GM18867 (cell line): Measurements from ENCODE around the gene LILRB2.
"Not testable (repeated sequence)": the region's sequence is repeated elsewhere in the genome, so short reads cannot be mapped to it uniquely, and the experiment has no call there.

ENCODE experiments used
- ATAC-seq: cut with Tn5 transposase; IDR thresholded peaks from one replicate; pipeline ENCODE4 v1.9.1; 2021; ENCODE audit warnings: mild to moderate bottlenecking, moderate library complexity; ENCODE audit not compliant: unreplicated experiment

The LILRB2 gene

GRCh38 chr19:54275951-54276350 is 5.0 kb downstream of the LILRB2 start:
- no peak for ATAC-seq

DNA sequence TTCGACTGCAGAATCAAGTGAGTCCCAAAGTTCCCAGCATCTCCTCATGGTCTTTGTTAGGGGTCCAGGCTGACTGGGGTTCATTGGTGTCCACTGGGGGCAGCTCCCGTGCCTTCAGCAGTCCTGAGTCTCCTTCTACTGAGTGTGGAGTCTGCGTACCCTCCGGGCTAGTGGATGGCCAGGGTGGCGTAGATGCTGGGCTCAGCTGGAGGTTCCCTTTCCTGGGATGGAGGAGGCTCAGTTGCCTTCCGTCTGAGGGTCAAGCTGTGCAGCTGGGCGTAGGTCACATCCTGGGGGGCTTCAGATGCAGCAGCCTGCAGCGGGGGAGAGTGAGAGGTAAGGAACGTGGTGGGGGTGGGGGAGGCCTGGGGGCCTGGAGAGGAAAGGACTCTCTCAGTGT is 6.4 kb downstream of the LILRB2 start:
- ATAC-seq, result not testable (repeated sequence)

DNA sequence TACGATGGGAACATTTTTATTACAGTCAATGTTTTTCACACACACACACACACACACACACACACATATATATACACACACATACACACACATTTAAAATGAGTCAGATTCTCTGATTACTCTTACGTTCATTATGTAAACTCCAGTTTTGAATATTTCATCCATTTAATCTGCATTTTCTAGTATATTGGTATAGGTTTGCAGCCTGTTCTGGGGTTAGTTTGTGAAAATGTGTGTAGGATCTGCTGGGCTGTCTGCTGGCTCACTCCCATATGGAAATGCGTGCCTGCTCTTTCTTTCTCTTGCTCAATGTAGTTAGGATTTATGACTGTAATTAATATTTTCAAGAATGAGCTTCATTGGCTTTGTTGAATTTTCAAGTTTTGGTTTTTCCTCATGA is 7.1 kb downstream of the LILRB2 start:
- no peak for ATAC-seq

GRCh38 chr19:54272181-54272580 is 8.7 kb downstream of the LILRB2 start:
- ATAC-seq, result not testable (repeated sequence)

DNA sequence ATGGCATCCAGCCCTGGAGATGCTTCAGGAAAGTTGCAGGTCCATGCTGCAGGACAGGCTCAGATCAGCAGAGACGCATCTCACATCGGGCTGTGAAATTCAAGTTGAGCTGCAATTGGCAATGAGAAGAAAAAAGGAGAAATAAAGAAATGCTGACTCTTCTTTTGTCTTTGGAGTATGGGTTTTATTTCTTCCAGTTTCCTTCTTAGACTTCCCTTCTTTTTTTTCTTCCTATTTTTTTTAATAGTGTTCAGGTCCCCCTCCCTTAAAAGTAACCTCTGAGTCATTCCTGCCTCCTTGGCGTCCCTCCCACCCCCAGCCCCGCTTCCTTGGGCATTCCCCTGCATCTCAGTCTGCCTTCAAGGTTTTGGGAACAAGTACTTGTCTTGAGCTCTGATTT is 9.3 kb downstream of the LILRB2 start:
- not testable (repeated sequence) for ATAC-seq

DNA sequence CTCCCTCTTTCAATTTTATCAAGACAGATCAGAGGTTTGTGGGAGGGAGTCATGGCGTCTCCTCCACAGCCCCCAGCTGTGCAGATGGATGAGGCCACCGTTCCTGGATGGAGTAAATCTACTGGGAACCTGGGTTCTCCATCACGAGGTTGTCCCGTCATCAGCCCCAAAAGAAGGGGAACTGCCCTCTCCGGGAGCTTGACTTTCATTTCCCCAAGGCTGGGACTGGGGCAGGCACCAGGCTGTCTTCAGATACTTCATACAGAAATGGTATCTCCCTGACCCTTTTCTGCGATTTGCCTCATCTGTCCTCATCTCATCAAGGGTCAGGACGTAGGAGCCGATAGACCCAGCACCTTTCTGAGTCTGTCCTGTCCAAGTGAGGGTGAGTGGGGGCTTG is 9.8 kb downstream of the LILRB2 start:
- ATAC-seq, result no peak

- no peak for ATAC-seq
These were observed 12.0 kb downstream of the LILRB2 start for GRCh38 chr19:54268936-54269335.

DNA sequence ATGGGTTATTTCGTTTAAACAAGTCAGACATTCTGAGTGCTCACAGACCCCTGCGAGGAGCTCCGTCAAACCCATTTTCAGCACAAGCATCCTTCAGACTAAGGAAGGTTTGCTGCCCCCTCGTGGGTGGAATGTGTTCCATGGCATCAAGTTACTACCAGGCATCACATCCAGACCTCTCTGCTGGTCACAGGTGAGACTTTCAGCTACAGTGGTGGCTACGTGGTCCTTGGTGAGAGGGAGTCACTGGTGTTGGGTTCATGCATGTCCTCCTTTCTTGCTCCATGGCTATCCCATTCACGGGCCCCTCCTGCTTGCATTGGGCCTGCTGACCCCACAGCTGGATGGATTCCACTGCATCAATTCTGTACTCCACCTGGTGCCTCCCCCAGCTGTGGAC is 14.8 kb downstream of the LILRB2 start:
- no peak for ATAC-seq

- ATAC-seq, result no peak
These were observed 18.4 kb downstream of the LILRB2 start for GRCh38 chr19:54262470-54262869.

DNA sequence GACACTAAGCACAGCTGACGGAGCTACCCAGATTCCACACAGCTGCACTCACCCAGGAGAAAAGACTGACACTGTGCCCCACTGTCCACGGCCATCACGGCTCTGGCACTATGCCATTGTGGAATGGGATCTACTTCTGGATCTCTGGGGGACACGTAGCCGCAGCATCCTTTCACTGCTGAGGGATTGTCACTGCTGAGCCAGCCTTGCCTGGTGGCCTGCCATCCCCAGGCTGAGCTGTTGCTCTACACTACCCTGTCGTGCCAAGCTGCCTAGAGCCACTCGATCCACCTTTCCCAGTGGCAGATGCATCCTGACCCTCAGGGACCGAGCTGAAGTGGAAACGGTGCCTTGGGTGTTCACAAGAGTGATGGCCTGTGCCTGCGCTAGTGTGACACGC is 18.8 kb downstream of the LILRB2 start:
- no peak for ATAC-seq

DNA sequence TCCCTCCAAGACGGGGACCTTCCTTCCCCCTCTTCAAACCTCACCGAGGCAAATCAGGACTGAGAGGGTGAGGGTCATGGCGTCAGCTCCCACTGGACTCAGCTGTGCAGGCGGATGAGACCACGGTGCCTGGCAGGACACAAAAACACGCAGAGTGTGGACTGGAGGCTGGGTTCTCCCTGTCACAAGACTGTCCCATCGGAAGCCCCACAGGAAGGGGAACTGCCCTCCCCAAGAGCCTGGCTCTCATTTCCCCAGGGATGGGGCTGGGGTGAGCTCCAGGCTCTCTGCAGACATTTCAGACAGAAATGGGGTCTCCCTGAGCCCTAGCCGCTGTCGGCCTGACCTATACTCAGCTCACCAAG is 23.8 kb downstream of the LILRB2 start, which contains the start of gene LILRB5:
TSS of gene LILRB5 (minus strand) at position 158 of the 365 bp plus-strand sequence. CDS start at position 78, 80 bp downstream.
- ATAC-seq, result no peak

DNA sequence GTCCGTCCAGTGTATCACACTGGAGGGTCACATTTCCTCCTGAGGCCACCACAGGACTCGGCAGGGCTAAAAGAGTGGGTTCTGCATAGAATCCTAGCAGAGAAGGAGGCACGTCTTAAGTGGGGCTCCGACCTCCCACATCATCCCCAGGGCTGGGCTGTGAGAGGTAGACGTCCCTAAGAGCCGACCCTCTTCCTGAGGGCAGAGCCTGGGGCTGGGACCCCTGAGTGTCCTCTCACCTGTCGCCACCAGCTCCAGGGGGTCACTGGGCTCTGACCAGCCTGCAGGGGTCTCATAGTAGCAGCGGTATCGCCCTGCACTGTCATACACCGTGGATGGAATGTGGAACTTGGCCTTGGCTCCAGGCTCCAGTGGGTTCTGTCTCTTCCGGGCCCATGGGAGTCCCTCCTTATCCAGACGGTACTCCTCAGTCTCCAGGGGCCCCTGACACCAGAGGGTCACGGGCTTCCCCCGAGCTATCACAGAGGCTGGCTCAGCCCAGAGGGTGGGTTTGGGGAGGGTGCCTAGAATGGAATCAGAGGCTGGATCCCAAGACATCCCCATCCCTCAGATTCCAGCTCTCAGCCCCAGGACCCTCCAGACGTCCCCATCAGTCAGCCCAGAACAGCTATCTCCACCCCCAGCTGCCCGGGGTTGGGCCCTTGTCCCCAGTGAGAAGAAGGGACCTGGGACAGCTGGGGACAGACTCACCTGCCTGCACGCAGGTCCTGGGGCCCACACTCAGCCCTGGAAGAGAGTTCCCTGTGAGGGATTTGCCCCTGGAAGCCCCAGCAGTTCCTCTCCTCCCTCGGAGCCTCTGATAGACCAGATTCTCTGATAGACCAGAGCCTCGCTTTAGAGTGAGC is 24.4 kb downstream of the LILRB2 start:
- ATAC-seq, result no peak

- no peak for ATAC-seq
These were observed 25.7 kb downstream of the LILRB2 start for GRCh38 chr19:54255105-54255775.

- ATAC-seq, result no peak
These were observed 26.6 kb downstream of the LILRB2 start for GRCh38 chr19:54254195-54254906.

GRCh38 chr19:54253331-54254194 is 27.3 kb downstream of the LILRB2 start:
- no peak for ATAC-seq

GRCh38 chr19:54252845-54253244 is 28.1 kb downstream of the LILRB2 start:
- ATAC-seq, result no peak

DNA sequence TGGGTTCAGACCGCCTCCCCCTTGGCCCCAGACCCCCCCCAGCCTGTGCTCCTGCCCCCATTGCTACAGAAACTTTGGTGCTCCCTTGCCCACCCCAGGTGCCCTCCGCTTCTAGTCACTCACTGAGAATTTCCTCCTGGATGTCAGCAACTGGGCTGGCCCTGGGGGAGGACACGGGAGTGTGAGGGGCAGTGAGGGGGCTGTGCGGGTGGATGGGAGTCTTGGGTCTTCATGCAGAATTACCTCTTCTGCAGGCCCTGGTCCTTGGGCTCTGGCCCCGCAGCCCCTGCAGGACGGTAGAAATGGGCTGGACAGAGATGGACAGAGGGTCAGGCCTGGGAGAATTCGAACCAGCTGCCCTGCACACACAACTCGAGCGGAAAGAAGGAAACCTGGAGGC is 28.7 kb downstream of the LILRB2 start:
- ATAC-seq, result no peak

DNA sequence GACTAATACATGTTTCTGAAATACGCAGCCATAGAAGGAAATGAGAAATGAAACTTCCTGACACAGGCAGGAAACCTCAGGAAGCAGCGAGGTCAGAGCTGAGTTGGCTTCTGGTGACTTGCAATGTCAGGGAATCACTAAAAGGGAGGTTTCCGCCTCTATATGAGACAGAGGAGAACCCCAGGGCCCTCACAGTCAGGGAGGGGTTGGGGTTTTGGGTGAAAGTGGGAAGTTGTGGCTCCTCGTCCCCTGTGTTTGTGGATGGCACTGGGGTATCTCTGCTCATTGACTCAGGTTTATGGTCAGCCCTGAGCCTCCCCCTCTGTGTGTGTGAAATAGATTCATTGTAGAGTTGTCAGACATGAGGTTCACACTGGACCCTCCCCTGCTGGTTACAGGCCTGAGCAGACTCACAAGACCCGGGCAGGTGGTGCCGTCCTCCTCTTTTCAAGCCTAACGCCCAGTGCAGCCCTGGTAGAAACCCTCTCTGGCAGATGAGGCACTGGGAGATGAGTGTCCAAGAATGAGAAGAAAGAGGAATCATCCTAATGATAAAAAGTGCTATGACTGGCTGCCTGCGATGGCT is 32.8 kb downstream of the LILRB2 start:
- no peak for ATAC-seq

DNA sequence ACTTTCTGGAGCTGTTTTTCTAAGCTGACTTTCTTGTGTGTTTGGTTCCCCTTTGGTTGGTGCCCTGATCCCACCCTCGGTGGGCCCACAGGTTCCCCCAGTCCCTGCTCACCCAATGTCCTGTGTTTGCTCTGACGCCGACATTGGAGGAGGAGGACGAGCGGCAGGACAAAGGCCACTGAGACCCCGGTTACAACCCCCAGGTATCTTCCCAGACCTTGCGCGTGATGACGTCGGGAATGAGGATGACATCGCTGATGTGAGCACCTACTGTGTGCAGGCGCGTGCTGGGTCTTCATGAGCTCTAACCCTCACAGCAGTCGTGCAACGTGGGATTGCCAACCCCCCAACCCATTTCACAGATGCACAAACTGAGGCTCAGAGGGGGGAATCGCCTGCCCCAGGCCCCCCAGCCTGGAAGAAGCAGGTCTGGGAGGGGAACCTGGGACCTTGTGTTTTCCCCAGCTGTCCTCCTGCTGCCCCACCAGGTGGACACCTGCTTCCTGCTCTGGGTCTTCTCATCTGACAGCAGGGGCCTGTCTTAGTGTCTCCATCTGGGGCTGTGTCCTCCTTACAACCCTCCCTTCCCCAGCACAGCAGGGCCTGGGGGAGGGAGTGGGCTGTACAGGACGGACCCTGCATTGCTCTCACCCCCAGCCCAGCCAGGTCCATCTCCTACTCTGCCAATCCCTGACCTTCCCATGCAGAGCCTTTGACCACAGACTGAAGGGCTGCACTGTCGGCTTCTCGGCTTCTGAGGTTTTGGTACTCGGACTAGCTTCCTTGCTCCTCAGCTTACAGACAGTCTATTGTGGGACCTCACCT is 33.6 kb downstream of the LILRB2 start:
- ATAC-seq, result no peak
